Measurements from ENCODE around the gene PIGQ.

PIGQ gene

DNA sequence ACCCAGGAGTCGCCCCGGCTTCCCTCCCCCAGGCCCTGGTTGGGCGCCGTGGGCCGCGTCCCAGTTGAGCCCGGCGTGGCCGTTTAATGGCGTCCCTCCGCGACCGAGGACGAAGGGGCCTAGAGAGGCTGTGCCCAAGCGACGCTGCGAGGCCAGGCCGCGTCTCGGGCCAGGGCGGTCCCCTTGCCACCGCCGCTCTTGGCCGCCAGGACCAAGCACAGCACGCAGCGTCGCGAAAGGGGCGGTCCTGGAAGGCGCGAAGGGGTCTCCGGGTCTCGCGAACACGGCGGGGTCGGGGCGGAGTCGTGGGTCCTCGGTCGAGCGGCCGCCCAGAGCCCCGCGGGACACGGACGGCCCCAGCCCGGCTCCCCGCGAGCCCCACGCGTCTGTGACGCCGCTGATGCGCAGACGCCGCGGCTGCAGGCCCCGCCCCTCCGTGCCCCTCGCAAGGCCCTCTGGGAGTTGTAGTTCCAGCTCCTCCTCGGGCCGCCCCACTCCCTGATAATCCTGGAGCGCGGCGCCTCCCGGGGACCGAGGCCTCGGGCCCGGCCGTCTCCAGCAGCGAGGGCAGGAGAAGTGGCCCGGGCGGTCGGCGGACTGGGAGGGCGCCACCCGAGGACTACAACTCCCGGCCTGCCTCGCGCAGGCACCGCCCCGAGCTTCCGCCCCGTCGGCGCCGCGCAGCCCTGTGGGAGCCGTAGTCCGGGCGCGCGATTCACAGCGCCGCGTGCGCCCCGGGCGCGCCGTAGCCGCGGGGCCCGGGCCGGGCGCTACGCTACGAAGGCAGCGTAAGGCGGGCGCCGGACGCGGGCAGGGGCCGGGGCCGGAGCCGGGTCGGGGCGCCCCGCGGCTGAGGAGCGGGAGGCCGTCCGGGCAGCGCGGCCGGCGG is 42.5 kb upstream of the PIGQ start, which contains the start of gene CAPN15:
Gene CAPN15 (plus strand): TSS at position 698 of the 889 bp plus-strand sequence. CDS start 19,127 bp downstream, outside the sequence.
- in situ Hi-C loops (cut with HindIII; ENCODE audit: low pct_unique_long_range_greater_than_20kb, low sequenced_read_pairs) = no loop called here

DNA sequence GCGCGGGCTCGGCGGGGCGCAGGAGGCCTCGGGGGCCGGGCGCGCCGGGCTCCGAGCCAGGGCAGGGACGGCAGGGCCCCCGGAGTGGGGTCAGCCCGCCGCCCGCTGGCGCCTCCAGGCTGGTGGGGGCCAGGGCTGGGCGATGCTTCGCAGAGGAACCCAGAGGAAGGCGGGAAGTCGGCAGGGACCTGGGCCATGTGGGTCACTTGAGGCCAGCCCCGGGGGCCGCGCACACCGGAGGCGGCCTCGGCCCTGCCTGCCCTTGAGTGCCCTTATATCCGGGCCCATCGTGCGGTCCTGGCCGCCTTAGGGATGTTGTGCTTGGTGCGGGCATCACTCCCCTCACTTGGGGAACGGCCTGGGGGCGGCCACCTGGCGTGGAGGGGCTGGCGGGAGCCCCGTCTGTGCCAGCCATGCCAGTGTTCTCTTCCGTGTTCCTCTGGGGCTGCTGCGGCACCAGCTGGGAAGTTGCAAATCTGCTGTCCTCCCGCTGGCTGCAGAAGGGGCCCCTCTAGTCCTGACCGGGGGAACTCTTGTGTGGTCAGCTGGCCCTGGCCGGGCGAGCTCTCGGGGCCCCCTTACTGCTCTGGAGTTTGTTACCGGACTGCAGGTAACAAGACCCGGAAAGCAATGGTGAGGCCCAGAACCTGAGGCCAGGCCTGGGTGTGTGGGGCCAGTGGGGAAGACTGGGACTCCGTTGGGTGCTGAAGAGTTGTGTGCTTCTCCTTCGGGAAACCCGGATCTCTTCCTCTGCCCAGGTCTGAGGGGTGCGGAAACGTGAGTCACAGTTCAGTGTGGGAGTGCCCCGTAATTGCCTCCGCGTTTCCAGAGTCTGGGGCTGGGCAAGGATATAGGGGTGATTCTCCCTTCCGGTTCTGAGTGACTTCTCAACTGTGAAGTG is 41.4 kb upstream of the PIGQ start:
- DNase-seq (ENCODE audit: low read depth in 1 of 2, low spot score in 1 of 2) = no peak
- in situ Hi-C loops (cut with HindIII; ENCODE audit: low pct_unique_long_range_greater_than_20kb, low sequenced_read_pairs) = no loop called here

More for the DNA sequence above, 42.5 kb upstream of the PIGQ start, which contains the start of gene CAPN15:
- peak; percentile 78 to 92 for DNase-seq (ENCODE audit: low read depth in 1 of 2, low spot score in 1 of 2)
- no peak for TF ChIP-seq JUND (IDR thresholded peaks at IDR 0.05; ENCODE audit: low read depth)

DNA sequence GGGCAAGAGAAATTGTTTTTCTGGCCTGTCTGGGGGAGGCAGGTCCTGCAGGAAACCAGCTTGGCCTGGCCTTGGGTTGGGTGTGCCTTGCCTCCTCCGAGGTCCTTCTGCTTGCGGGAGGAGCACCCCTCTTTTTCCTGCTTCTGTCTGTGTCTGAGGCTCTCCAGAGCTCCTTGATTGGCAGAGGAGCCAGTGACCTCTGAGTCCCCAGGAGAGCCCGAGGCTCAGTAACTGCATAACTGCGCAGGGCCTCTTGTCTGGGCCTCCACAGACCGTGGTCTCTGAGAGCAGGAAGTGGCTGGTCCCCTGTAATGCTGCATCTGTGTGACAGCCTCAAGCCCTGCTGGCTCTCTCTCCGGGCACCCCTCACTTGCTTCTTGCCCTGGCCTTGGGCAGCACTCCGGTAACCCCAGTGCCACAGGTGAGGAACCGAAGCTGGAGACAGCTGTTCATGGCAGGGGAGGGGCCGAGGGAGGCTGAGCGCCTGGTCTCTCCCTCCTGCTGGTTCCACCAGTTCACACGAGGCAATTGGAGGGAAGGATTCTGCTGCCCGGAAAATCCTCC is 40.7 kb upstream of the PIGQ start:
- in situ Hi-C loops (cut with HindIII; ENCODE audit: low pct_unique_long_range_greater_than_20kb, low sequenced_read_pairs) = no loop called here
- TF ChIP-seq JUND (IDR thresholded peaks at IDR 0.05; ENCODE audit: low read depth) = no peak
- no peak for DNase-seq (ENCODE audit: low read depth in 1 of 2, low spot score in 1 of 2)

More for the DNA sequence above, 41.4 kb upstream of the PIGQ start:
- no peak for TF ChIP-seq JUND (IDR thresholded peaks at IDR 0.05; ENCODE audit: low read depth)

DNA sequence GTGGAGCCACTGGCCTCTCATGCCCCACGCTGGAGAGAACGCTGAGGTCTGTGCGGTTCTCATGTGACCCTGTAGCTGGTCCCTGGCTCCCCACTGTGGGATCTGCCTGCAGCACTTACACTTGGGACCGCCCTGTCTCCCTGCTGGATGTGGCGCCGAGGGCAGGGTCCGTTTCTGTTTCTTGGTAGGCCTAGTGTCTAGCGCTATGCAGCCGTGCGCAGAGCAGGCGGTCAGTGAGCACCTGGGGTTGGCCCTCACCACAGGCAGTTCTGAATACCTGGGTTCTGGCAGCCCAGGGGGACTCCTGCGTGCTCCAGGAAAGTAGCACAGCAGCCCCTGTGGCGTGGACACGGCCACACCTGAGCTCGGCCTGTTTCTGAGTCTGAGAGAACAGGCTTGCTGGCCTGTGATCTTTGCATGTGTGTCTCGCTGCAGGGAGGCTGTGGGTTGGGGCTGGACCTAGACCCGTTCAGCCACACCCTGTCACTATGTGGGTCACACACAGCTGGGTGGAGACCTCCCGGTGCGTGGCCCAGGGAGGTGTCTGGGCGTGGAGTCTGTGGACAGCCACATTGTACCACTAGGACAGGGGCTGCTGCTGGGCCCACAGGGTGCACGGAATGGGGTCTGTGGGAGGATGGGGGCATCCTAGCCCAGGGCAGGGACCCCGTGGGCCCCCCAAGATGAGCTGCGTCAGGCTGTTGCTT is 39.5 kb upstream of the PIGQ start:
- TF ChIP-seq JUND (IDR thresholded peaks at IDR 0.05; ENCODE audit: low read depth) = no peak
- no peak for DNase-seq (ENCODE audit: low read depth in 1 of 2, low spot score in 1 of 2)
- in situ Hi-C loops (cut with HindIII; ENCODE audit: low pct_unique_long_range_greater_than_20kb, low sequenced_read_pairs) = no loop called here

DNA sequence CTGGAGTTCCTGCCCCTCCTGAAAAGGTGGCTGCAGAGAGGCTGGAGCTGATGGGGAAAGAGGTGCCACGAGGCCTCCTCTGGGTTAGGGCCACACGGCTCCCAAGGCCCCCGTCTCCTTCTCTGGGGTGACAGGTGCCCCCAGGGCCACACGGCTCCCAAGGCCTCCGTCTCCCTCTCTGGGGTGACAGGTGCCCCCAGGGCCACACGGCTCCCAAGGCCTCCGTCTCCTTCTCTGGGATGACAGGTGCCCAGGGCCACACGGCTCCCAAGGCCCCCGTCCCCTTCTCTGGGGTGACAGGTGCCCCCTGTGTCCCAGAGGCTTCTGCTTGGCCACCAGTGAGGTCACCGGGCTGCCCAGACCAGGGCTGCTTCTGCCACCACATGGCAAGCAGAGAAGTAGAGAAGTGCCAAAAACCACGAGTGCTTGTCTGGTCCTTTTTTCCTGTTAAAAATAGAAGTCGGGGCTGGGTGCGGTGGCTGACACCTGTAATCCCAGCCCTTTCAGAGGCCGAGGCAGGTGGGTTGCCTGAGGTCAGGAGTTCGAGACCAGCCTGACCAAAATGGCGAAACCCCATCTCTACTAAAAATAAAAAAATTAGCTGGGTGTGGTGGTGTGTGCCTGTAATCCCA is 38.2 kb upstream of the PIGQ start:
- in situ Hi-C loops (cut with HindIII; ENCODE audit: low pct_unique_long_range_greater_than_20kb, low sequenced_read_pairs) = no loop called here

DNA sequence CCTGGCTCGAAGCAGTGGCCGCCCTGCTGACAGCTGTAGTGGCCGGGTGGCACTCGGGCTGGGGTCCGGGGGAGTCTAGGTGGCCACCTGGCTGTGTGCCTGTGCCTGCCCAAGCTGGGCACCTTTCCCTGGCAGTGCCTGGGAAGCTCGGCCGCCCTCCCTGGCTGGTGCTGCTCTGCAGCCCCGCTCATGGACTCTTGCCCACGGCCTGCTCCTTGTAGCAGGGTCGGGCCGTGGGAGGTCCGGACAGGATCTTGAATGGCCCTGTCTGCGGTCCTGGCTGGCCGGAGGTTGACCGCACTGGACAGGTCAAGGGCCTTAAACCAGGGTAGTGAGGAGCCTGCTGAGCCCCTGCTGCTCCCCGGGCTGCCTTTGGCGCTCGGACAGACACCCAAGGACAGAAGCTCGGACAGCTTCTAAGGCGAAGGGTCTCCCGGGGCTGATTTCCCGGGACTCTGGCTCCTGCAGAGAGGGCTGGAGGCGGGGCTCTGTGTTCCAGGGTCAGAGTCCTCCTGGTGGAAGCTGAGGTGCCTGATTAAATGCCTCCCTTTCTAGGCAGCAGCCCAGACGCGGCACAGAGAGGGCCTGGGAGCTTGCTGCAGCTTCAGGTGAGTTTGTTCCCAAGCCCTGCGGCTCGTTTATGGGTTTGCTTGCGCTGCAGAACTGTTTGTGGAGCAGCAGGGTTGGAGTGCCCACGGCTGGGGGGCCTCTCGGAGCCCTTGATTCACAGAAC is 36.2 kb upstream of the PIGQ start:
- TF ChIP-seq JUND (IDR thresholded peaks at IDR 0.05; ENCODE audit: low read depth) = no peak
- in situ Hi-C loops (cut with HindIII; ENCODE audit: low pct_unique_long_range_greater_than_20kb, low sequenced_read_pairs) = no loop called here
- DNase-seq (ENCODE audit: low read depth in 1 of 2, low spot score in 1 of 2) = no peak

More for the DNA sequence above, 38.2 kb upstream of the PIGQ start:
- no peak for DNase-seq (ENCODE audit: low read depth in 1 of 2, low spot score in 1 of 2)
- no peak for TF ChIP-seq JUND (IDR thresholded peaks at IDR 0.05; ENCODE audit: low read depth)

DNA sequence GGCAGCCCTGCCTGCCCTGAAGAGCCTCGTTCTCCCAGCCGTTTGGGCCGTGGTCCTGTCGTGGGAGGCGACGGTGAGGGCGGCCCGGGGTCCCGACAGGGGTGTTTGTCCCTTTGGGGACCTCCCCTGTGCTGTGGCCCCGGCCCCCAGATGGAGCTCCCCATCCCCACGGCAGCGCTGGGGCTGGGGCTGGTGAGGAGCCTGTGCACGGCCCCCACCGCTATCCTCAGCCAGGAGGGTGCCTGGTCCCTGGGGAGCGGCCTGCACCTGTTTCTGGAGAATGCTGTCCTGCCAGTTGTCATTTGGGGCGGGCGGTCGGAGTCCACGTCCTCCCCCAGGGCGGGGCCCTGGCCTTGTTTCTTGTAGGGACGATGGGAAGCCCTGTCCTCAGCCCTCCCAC is 35.6 kb upstream of the PIGQ start:
- in situ Hi-C loops (cut with HindIII; ENCODE audit: low pct_unique_long_range_greater_than_20kb, low sequenced_read_pairs) = no loop called here
- DNase-seq (ENCODE audit: low read depth in 1 of 2, low spot score in 1 of 2) = no peak
- TF ChIP-seq JUND (IDR thresholded peaks at IDR 0.05; ENCODE audit: low read depth) = no peak

DNA sequence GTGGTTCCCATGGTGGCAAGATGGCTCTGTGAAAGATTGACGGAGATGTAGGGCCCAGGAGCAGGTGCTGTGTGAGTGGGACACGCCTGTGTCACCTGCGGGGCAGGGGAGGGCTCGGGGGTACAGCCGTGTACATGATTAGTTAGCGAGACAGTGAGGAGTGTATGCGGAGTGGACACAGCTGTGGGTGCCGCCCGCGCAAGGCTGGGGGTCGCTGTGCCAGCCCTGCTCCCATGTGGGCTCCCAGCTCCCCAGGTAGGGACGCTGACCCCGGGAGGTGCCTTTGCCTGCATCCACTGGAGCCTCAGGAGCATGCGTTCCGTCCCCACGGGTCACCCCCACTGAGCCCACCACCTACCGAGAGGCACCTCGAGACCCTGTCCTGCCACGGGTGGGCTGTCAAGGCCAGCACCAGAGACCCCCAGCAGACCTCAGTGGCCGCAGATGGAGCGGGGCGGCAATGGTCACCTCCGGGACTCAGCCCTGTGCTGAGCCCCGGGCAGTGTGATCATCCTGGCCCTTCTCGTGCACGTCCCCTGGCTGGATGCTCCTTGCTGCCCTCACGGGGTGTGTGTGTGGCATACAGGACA is 34.8 kb upstream of the PIGQ start:
- in situ Hi-C loops (cut with HindIII; ENCODE audit: low pct_unique_long_range_greater_than_20kb, low sequenced_read_pairs) = no loop called here
- DNase-seq (ENCODE audit: low read depth in 1 of 2, low spot score in 1 of 2) = no peak
- TF ChIP-seq JUND (IDR thresholded peaks at IDR 0.05; ENCODE audit: low read depth) = no peak

DNA sequence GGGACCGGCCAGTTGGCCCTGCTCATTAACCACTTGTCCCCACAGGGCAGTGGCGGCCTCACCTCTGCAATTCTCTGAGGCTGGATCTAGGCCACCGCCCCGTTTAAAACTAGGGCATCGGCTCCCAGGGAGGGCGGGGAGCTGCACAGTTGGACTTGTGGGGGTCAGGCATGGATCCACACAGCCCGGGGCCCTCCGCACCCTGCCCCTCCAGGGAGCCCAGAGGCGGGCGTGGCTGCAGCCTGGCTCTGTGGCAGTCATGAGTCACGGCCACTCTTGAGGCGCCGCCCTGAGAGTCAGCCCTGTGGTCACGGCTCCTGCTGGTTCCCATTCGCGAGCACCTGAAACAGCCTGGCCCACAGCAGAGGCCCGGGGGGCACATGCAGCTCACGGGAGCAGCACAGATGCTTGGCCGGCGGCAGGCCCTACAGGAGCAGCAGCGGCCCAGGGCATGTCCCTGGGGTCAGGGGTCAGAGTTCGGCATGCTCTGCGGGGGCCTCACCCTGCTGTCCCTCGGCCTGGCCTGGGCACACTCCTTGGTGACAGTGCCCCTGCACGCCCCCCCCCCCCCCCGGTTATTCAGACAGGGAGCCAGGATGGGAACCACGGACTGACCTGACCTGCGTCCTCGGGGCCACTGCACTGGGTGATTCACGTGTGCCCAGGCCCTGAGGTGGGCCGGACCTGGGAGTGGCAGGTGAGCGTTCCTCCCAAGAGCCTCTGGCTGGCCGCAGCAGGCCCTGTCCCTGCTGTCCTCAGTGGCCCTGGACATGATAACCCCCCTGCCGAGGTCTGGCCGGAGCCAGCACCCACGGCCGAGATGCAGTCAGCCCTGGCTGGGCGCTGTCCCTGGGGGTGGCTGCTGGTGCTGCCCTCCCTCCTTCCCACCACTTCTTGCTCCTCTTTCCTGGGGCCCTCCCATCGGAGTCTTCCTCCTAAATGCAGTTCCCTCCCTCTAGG is 34.0 kb upstream of the PIGQ start:
- no peak for TF ChIP-seq JUND (IDR thresholded peaks at IDR 0.05; ENCODE audit: low read depth)
- in situ Hi-C loops (cut with HindIII; ENCODE audit: low pct_unique_long_range_greater_than_20kb, low sequenced_read_pairs) = no loop called here
- no peak for DNase-seq (ENCODE audit: low read depth in 1 of 2, low spot score in 1 of 2)

DNA sequence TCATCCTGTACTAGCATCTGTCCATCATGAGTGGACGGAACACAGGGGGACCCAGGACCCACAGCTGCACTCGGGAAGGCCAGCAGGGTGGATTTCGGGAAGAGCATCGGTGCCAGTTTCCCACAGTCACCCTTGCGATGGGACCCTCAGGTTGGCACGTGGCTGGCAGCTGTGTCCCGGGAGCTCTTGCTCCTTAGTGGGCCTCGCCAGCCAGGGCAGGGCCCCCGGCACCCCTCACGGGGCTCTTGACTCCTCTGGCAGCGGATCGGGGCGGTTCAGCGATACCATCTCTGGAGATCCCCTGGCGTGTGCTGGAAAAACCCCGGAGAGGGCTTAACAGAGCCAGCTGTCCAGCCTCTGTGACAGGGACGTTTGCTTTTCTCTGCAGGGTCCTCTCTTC is 33.0 kb upstream of the PIGQ start:
- no peak for DNase-seq (ENCODE audit: low read depth in 1 of 2, low spot score in 1 of 2)
- TF ChIP-seq JUND (IDR thresholded peaks at IDR 0.05; ENCODE audit: low read depth) = no peak
- in situ Hi-C loops (cut with HindIII; ENCODE audit: low pct_unique_long_range_greater_than_20kb, low sequenced_read_pairs) = no loop called here

Data from T47D (cell line).